Neural cell (in vitro differentiated cells): ENCODE measurements around the gene ZNF385C.

Experiments used
- CTCF ChIP-seq: fragments of 450-650 bp; IDR thresholded peaks from 2 replicates; pipeline ENCODE4 v1.5.1; 2014; ENCODE audit warnings: antibody characterized with exemption, mild to moderate bottlenecking, moderate library complexity; ENCODE audit not compliant: poor library complexity, severe bottlenecking
- EZH2 ChIP-seq: fragments of 200-600, 300-800 bp; shearing (Covaris generic), sonication (generic); IDR thresholded peaks from 2 replicates; pipeline ENCODE4 v1.6.1; 2014; ENCODE audit warnings: antibody characterized with exemption, low read length, borderline replicate concordance, mild to moderate bottlenecking; ENCODE audit not compliant: insufficient read depth, poor library complexity, severe bottlenecking
- POLR2AphosphoS5 ChIP-seq: IDR thresholded peaks from 2 replicates; pipeline ENCODE4 v1.6.1; 2012
- REST ChIP-seq: IDR thresholded peaks from 2 replicates; pipeline ENCODE4 v1.6.1; 2012; ENCODE audit warnings: borderline replicate concordance
- SMC3 ChIP-seq: fragments of 450-650 bp; conservative IDR thresholded peaks from 2 replicates; pipeline ENCODE4 v1.6.1; 2014; ENCODE audit warnings: antibody characterized with exemption, mild to moderate bottlenecking, moderate library complexity; ENCODE audit not compliant: poor library complexity
- TAF1 ChIP-seq: IDR thresholded peaks from 2 replicates; pipeline ENCODE4 v1.6.1; 2012; ENCODE audit warnings: low read depth

GRCh38 chr17:42058063-42058462, 40.2 kb downstream of the ZNF385C start:
- no peak for TF ChIP-seq CTCF
- no peak for TF ChIP-seq EZH2
- TF ChIP-seq REST, result no peak
- TF ChIP-seq TAF1, result no peak
- TF ChIP-seq SMC3, result no peak
- TF ChIP-seq POLR2AphosphoS5, result no peak
